GM20000 (cell line): Measurements from ENCODE around the gene SEMA6B.

Source experiments
- DNase-seq: peaks from one replicate; pipeline ENCODE4 v3.0.0; 2012; ENCODE audit warnings: low spot score
- CTCF ChIP-seq: IDR thresholded peaks from 2 replicates; pipeline ENCODE4 v1.5.1; 2012; ENCODE audit warnings: mild to moderate bottlenecking, control low read depth; ENCODE audit errors: extremely low read depth, missing control alignments

The SEMA6B gene

DNA sequence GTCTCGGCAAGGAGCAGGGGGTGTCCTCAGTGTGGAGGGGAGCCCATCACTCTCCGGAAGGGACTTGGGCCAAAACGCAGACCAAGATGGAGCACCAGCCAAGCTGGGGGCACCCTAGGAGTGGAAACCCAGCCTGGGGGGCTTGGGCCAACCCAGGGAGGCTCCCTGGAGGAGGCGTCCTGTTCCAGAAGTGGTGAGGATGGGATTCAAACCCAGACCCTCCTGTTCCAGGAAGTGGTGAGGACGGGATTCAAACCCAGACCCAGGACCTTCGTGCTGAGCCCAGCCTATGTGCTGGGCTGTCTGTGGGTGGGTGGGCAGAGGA, 40.4 kb downstream of the SEMA6B start:
- DNase-seq = no peak
- no peak for TF ChIP-seq CTCF

DNA sequence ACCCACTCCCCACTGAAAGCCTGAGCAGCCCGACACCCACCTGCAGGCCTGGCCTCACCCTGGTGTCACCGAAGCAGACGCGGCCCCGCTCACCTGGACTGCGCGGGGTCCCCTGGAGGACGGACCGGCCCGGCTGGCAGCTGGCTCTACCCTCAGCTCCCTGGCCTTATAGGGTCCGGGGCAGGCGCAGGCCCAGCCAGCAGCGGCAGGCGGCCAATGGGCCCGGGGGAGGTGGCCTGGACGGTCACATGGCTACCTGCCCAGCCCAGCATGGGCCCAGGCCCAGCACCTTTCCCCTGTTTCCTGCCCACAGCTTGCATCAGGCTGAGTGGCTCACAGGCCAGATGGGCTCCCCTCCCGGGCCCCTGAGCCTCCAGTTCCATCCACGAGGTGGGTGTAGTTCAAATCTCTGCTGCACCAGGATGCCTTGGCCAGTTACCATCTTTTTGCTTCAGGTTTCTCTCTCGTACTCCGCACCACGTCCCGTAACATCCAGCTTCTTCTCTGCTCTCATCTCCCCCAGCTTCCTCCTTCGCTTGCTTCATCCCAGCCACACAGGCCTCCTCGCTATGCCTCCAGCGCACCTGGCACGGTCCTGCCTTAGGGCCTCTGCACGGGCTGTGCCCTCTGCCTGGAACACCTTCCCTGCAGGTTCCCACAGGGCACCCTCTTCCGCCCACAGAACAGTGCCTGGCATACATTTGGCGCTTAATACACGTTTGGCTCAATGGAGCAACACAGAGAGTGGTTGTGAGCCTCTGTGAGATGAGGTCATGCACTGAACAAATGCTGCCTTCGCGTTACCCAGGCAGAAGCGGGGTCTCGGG, 40.9 kb downstream of the SEMA6B start, which contains the start of gene PLIN4:
PLIN4 (minus strand) TSS at position 142 of the 827 bp plus-strand sequence. CDS start 214 bp downstream, outside the sequence.
- TF ChIP-seq CTCF = no peak
- DNase-seq = no peak

- no peak for TF ChIP-seq CTCF
- DNase-seq = no peak
Observed at GRCh38 chr19:4517451-4518057, 41.9 kb downstream of the SEMA6B start.

DNA sequence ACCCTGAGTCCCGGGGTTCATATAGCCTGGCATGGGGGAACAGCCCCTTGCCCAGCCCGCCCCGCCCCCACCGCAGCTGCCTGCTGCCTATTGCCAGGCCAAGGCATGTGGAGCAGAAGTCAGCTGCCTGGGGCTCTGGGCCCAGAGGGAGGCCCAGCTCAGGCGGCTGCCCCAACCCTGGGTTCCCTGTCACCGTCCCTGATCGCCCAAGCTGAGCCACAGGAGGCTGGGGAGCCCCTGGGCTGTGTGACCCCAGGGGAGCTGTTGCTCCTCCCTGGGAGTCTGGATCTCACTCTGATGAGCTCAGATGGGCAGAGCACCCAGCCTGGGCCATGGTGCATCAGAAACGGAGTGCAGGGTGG, 42.6 kb downstream of the SEMA6B start:
- no peak for TF ChIP-seq CTCF
- DNase-seq = no peak

DNA sequence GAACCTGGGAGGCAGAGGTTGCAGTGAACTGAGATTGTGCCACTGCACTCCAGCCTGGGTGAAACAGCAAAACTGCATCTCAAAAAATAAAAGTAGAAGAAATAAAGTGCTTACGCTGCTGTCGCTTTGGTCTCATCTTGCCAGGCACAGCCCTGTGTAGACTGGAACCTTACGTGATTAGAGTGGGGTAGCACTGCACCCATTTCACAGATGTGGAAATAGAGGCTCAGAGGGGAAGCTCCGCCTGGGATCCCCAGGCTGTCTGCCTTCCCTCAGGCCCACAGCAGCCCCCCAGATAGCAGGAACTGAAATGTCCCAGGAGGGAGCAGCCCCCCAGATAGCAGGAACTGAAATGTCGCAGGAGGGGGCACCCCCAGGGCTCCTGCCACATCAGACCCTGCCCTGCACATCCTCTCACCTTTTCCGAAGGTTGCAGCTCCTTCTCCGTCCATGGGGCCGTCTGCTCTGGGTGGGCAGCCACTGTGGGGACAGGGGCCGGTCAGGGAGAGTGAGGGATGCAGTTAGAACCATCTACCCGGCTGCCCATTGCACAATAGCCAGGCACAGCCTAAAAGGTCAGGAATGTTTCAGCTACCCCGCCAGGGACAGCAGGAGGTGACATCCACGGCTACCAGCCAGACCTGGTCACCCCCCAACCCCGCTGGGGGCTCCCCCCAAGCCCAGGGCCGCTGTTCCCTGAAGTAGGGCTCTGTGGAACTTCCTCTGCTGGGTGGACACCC, 43.1 kb downstream of the SEMA6B start:
- TF ChIP-seq CTCF = no peak
- DNase-seq = no peak

DNA sequence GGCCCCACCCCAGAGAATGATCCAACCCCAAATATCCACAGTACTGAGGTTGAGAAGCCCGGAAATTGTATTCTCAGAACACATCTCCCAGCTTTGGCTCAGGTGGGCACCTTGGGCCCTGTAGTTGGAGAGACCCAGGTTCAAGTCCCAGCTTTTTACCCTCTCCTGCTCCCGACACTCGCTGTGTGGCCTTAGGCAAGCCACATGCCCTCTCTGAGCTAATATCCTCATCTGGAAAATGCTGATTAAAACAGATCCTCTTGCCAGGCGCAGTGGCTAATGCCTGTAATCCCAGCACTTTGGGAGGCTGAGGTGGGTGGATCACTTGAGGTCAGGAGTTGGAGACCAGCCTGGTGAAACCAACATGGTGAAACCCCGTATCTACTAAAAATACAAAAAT, 43.8 kb downstream of the SEMA6B start:
- no peak for DNase-seq
- TF ChIP-seq CTCF = no peak

GRCh38 chr19:4513248-4513647, 46.2 kb downstream of the SEMA6B start:
- TF ChIP-seq CTCF = no peak
- no peak for DNase-seq
